ENCODE measurements around the gene FBN1. TPM values are rescaled to one million over a fixed set of nuclear protein-coding genes. Genes with fewer than 3 reads are reported as not detected.

FBN1 gene
- total RNA-seq, result 1,453 and 1,556 TPM in 2 replicates

- H3K79me2 ChIP-seq (ENCODE audit: insufficient read depth, low read length), result peaks cover 58% of the 10 kb centered on the region
- H3K27ac ChIP-seq (ENCODE audit: low read depth, low read length), result peak within 1 kb of the TSS; percentile 94
- H3K4me2 ChIP-seq (ENCODE audit: insufficient read depth, low read length), result peak within 1 kb of the TSS; percentile 91
- peaks cover 32% of the 10 kb centered on the region for H4K20me1 ChIP-seq (ENCODE audit: insufficient read depth, low read length)
- H3K36me3 ChIP-seq (ENCODE audit: insufficient read depth, low read length), result peaks cover 30% of the 10 kb centered on the region
- H3K9me3 ChIP-seq (ENCODE audit: low read depth, low read length), result no peaks in the 10 kb centered on the region
- TF ChIP-seq CTCF (IDR thresholded peaks at IDR 0.05; ENCODE audit: extremely low read depth, low read depth, low read length), result no peak
- H3K27me3 ChIP-seq (ENCODE audit: insufficient read depth, low read length), result no peaks in the 10 kb centered on the region
- H2AFZ ChIP-seq (ENCODE audit: low read length), result peak within 1 kb of the TSS; percentile 84
- peak; percentile 97 for DNase-seq (ENCODE audit: insufficient read length, low spot score, missing footprints)
- peaks cover 35% of the 10 kb centered on the region for H3K4me1 ChIP-seq (ENCODE audit: insufficient read depth, low read length)
- peak within 1 kb of the TSS; percentile 93 for H3K4me3 ChIP-seq (ENCODE audit: insufficient read depth, low read length)
Observed at GRCh38 chr15:48645558-48646330, at the start of gene FBN1. Gene FBN1, minus strand, starts transcription at chr15:48645709. Its CDS starts 940 bp downstream, at chr15:48644769.

- peaks cover 53% of the 10 kb centered on the region for H3K4me1 ChIP-seq (ENCODE audit: insufficient read depth, low read length)
- no peaks in the 10 kb centered on the region for H4K20me1 ChIP-seq (ENCODE audit: insufficient read depth, low read length)
- no peak for TF ChIP-seq CTCF (IDR thresholded peaks at IDR 0.05; ENCODE audit: extremely low read depth, low read depth, low read length)
- H3K4me3 ChIP-seq (ENCODE audit: insufficient read depth, low read length), result no peak overlapping the region
- H3K79me2 ChIP-seq (ENCODE audit: insufficient read depth, low read length), result no peaks in the 10 kb centered on the region
- H3K4me2 ChIP-seq (ENCODE audit: insufficient read depth, low read length), result peak overlapping the region; percentile 8
- no peaks in the 10 kb centered on the region for H3K36me3 ChIP-seq (ENCODE audit: insufficient read depth, low read length)
- no peaks in the 10 kb centered on the region for H3K9me3 ChIP-seq (ENCODE audit: low read depth, low read length)
- no peak overlapping the region for H2AFZ ChIP-seq (ENCODE audit: low read length)
- H3K27ac ChIP-seq (ENCODE audit: low read depth, low read length), result peak overlapping the region; percentile 86
- no peaks in the 10 kb centered on the region for H3K27me3 ChIP-seq (ENCODE audit: insufficient read depth, low read length)
- peak; percentile 31 for DNase-seq (ENCODE audit: insufficient read length, low spot score, missing footprints)
Observed at GRCh38 chr15:48693484-48693883, 48.0 kb upstream of the FBN1 start.

DNA sequence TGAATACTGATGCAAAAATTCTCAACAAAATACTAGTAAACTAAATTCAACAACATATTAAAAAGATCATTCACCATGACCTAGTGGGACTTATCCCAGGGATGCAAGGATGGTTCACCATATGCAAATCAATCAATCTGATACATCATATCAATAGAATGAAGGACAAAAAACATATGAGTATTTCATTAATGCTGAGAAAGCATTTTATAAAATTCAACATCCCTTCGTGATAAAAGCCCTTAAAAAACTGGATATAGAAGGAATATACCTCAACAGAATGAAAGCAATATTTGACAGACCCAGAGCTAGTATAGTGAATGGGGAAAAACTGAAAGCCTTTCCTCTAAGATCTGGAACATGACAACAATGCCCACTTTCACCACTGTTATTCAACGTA lies 43.0 kb upstream of the FBN1 start:
- H3K4me2 ChIP-seq (ENCODE audit: insufficient read depth, low read length), result no peak overlapping the region
- H3K79me2 ChIP-seq (ENCODE audit: insufficient read depth, low read length), result no peaks in the 10 kb centered on the region
- peaks cover 20% of the 10 kb centered on the region for H3K4me1 ChIP-seq (ENCODE audit: insufficient read depth, low read length)
- H3K9me3 ChIP-seq (ENCODE audit: low read depth, low read length), result no peaks in the 10 kb centered on the region
- no peak for TF ChIP-seq CTCF (IDR thresholded peaks at IDR 0.05; ENCODE audit: extremely low read depth, low read depth, low read length)
- no peak overlapping the region for H2AFZ ChIP-seq (ENCODE audit: low read length)
- H3K27ac ChIP-seq (ENCODE audit: low read depth, low read length), result no peak overlapping the region
- H3K27me3 ChIP-seq (ENCODE audit: insufficient read depth, low read length), result no peaks in the 10 kb centered on the region
- no peak for DNase-seq (ENCODE audit: insufficient read length, low spot score, missing footprints)
- no peaks in the 10 kb centered on the region for H4K20me1 ChIP-seq (ENCODE audit: insufficient read depth, low read length)
- no peaks in the 10 kb centered on the region for H3K36me3 ChIP-seq (ENCODE audit: insufficient read depth, low read length)
- H3K4me3 ChIP-seq (ENCODE audit: insufficient read depth, low read length), result no peak overlapping the region

- no peaks in the 10 kb centered on the region for H3K9me3 ChIP-seq (ENCODE audit: low read depth, low read length)
- H3K4me3 ChIP-seq (ENCODE audit: insufficient read depth, low read length), result no peak overlapping the region
- H4K20me1 ChIP-seq (ENCODE audit: insufficient read depth, low read length), result no peaks in the 10 kb centered on the region
- H3K36me3 ChIP-seq (ENCODE audit: insufficient read depth, low read length), result no peaks in the 10 kb centered on the region
- H2AFZ ChIP-seq (ENCODE audit: low read length), result no peak overlapping the region
- no peaks in the 10 kb centered on the region for H3K79me2 ChIP-seq (ENCODE audit: insufficient read depth, low read length)
- no peak overlapping the region for H3K4me2 ChIP-seq (ENCODE audit: insufficient read depth, low read length)
- TF ChIP-seq CTCF (IDR thresholded peaks at IDR 0.05; ENCODE audit: extremely low read depth, low read depth, low read length), result no peak
- peaks cover 36% of the 10 kb centered on the region for H3K4me1 ChIP-seq (ENCODE audit: insufficient read depth, low read length)
- H3K27ac ChIP-seq (ENCODE audit: low read depth, low read length), result no peak overlapping the region
- DNase-seq (ENCODE audit: insufficient read length, low spot score, missing footprints), result no peak
- H3K27me3 ChIP-seq (ENCODE audit: insufficient read depth, low read length), result no peaks in the 10 kb centered on the region
Observed at GRCh38 chr15:48683991-48684765, 38.7 kb upstream of the FBN1 start.
